ENCODE data around the gene NEK1.

The NEK1 gene

DNA sequence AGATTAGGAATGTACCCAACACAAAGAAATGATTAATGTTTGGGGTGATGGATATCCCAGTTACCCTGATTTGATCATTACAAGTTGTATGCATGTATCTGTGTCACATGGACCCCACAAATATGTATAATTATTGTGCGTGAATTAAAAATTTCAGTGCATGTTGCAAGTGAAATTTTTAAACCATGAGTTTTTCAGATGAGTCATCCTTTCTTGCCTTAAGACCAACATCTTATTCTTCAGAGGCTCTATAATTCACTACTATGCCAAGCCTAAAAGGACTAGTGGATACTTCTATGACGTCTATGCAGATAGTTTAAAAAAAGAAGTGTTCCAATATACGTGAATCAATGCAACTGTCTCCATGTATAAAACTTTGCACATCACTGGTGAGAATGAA is 228.7 kb downstream of the NEK1 start:
- Mint-ChIP-seq H3K4me1 (ENCODE audit: low read depth) (no peaks in the 10 kb centered on the region), H3K9me3 (peaks cover 21% of the 10 kb centered on the region), H3K36me3 (ENCODE audit: low read depth) (no peaks in the 10 kb centered on the region), H3K27me3 (no peaks in the 10 kb centered on the region), H3K4me3 (no peak overlapping the region), H3K27ac (no peak overlapping the region)
- no peak for DNase-seq

DNA sequence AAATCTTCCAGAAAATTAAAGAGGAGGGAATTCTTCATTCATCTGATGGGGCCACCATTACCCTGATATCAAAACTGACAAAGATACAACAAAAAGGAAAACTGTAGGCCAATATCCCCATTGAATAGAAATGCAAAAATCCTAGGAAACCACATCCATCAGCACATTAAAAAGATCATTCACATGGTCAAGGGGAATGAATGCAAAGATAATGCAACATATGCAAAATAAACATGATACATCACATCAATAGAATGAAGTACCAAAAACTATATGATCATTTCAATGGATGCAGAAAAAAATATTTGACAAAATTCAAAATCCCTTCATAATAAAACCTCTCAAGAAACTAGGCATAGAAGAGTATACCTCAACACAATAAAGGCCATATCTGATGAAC is 232.7 kb downstream of the NEK1 start:
- H3K4me1 Mint-ChIP-seq (ENCODE audit: low read depth): no peaks in the 10 kb centered on the region
- H3K27me3 Mint-ChIP-seq: no peaks in the 10 kb centered on the region
- H3K36me3 Mint-ChIP-seq (ENCODE audit: low read depth): no peaks in the 10 kb centered on the region
- H3K27ac Mint-ChIP-seq: no peak overlapping the region
- H3K9me3 Mint-ChIP-seq: peaks cover 43% of the 10 kb centered on the region
- H3K4me3 Mint-ChIP-seq: no peak overlapping the region
- no peak for DNase-seq

DNA sequence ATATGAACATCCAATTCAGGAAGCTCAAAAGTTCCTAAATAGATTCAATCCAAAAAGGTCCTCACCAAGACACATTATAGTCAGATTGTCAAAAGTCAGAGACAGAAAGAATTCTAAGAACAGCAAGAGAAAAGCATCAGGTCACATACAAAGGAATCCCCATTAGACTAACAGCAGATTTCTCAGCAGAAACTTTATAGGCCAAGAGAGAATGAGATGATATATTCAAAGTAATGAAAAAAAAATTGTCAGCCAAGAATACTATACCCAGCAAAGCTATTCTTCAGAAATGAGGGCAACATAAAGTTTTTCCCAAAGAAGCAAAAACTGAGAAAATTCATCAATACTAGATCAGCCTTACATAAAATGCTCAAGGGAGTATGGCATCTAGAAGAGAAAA is 235.0 kb downstream of the NEK1 start:
- Mint-ChIP-seq H3K27me3 (no peaks in the 10 kb centered on the region), H3K9me3 (peaks cover 44% of the 10 kb centered on the region), H3K4me3 (no peak overlapping the region), H3K27ac (no peak overlapping the region), H3K4me1 (ENCODE audit: low read depth) (no peaks in the 10 kb centered on the region), H3K36me3 (ENCODE audit: low read depth) (no peaks in the 10 kb centered on the region)
- DNase-seq: no peak

DNA sequence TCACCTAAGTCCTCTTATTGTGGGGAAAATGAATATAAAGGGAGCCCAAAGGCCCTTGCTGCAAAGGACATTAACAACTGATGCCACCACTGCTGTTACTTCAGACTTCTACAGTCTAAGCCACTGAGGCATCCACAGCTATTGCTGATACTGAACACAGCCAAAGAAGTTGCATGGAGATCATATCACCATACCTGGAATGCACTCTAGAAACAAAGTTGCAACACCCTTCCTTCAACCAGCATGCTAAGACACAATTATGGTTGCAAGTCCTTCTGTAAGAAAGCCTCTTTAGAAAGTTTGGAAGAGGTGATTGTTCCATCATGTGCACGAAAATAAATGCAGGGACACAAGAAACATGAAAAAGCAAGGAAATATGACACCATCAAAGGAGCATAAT is 236.0 kb downstream of the NEK1 start:
- H3K27me3 Mint-ChIP-seq: no peaks in the 10 kb centered on the region
- H3K9me3 Mint-ChIP-seq: peaks cover 38% of the 10 kb centered on the region
- H3K36me3 Mint-ChIP-seq (ENCODE audit: low read depth): no peaks in the 10 kb centered on the region
- H3K4me1 Mint-ChIP-seq (ENCODE audit: low read depth): no peaks in the 10 kb centered on the region
- no peak for DNase-seq
- no peak overlapping the region for H3K27ac Mint-ChIP-seq
- no peak overlapping the region for H3K4me3 Mint-ChIP-seq

DNA sequence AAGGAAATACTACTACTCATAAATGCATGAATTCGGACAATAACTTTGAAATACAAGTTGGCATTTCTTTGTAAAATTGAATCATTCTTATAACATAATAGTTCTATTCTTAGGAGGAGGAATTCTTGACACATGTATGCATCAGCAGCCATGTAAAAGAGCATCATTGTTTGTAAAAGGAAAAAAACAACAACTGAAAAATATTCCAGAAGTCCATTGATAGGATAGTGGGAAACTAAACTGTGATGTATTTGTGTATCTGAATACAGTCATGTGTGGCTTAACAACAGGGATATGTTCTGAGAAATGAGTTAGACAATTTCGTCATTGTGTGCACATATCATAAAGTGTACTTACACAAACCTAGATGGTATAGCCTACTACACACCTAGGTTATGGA is 239.6 kb downstream of the NEK1 start:
- H3K4me1 Mint-ChIP-seq (ENCODE audit: low read depth): no peaks in the 10 kb centered on the region
- no peak overlapping the region for H3K4me3 Mint-ChIP-seq
- H3K36me3 Mint-ChIP-seq (ENCODE audit: low read depth): no peaks in the 10 kb centered on the region
- DNase-seq: no peak
- no peaks in the 10 kb centered on the region for H3K27me3 Mint-ChIP-seq
- no peak overlapping the region for H3K27ac Mint-ChIP-seq
- H3K9me3 Mint-ChIP-seq: peaks cover 28% of the 10 kb centered on the region

DNA sequence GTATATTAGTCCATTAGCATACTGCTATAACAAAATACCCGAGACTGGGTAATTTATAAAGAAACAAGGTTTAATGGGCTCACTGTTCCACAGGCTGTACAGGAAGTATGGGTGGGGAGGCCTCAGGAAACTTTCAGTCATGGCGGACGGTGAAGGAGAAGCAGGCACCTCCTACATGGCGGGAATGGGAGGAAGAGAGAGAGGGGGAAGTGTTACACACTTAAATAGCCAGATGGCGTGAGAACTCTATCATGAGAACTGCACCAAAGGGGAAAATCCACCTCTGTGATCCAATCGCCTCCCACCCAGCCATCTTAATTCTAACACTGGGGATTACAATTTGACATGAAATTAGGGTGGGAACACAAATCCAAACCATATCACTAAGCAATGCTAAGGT is 242.7 kb downstream of the NEK1 start:
- no peaks in the 10 kb centered on the region for H3K4me1 Mint-ChIP-seq (ENCODE audit: low read depth)
- no peaks in the 10 kb centered on the region for H3K36me3 Mint-ChIP-seq (ENCODE audit: low read depth)
- H3K9me3 Mint-ChIP-seq: peaks cover under 1% of the 10 kb centered on the region
- no peaks in the 10 kb centered on the region for H3K27me3 Mint-ChIP-seq
- H3K4me3 Mint-ChIP-seq: no peak overlapping the region
- DNase-seq: no peak
- H3K27ac Mint-ChIP-seq: no peak overlapping the region

DNA sequence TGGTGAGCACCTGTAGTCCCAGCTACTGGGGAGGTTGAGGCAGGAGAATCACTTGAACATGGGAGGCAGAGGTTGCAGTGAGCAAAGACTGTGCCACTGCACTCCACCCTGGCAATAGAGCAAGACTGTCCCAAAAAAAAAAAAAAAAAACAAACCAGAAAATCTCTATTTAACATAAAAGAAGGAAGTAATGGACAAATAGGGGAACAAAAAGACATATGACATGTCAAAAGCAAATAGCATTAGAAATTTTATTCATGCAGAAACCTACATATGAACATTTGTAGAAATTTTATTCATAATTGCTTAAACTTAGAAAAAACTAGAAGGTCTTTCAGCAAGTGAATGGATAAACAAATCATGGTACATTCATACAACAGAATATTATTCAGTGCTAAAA is 244.6 kb downstream of the NEK1 start:
- Mint-ChIP-seq H3K27ac (no peak overlapping the region), H3K9me3 (no peaks in the 10 kb centered on the region), H3K4me3 (no peak overlapping the region), H3K36me3 (ENCODE audit: low read depth) (no peaks in the 10 kb centered on the region), H3K27me3 (peaks cover 2% of the 10 kb centered on the region), H3K4me1 (ENCODE audit: low read depth) (no peaks in the 10 kb centered on the region)
- no peak for DNase-seq

DNA sequence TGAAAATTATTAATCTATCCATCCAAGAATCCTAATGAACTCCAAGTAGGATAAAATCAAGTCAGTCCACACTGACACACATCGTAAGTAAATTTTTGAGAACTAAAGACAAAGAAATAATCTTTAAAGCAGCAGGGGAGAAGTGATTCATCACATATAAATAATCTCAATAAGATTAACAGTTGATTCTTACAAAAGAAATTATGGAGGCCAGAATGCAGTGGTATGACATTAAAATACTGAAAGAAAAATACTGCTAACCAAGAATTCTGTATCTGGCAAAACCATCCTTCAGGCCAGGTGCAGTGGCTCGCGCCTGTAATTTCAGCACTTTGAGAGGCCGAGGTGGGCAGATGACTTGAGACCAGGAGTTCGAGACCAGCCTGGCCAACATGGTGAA is 245.6 kb downstream of the NEK1 start:
- Mint-ChIP-seq H3K36me3 (ENCODE audit: low read depth) (no peaks in the 10 kb centered on the region), H3K9me3 (no peaks in the 10 kb centered on the region), H3K4me1 (ENCODE audit: low read depth) (no peaks in the 10 kb centered on the region), H3K27ac (no peak overlapping the region), H3K27me3 (peaks cover 6% of the 10 kb centered on the region), H3K4me3 (no peak overlapping the region)
- no peak for DNase-seq

DNA sequence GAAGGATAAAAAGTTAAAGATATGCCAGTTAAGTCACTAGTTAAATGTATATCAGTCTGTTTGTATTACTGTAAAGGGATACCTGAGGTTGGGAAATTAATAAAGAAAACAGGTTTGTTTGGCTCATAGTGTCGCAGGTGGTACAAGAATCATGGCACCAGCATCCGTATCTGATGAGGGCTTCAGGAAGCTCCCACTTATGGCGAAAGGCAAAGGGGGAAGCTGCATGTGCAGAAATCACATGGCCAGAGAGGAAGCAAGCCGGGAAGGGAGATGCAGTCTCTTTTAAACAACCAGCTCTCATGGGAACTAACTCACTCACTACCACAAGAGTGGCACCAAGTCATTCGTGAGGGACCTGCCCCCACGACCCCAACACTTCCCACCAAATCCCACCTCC is 249.8 kb downstream of the NEK1 start:
- Mint-ChIP-seq H3K4me3 (no peak overlapping the region), H3K27ac (no peak overlapping the region), H3K9me3 (no peaks in the 10 kb centered on the region), H3K36me3 (ENCODE audit: low read depth) (no peaks in the 10 kb centered on the region), H3K27me3 (peaks cover 6% of the 10 kb centered on the region), H3K4me1 (ENCODE audit: low read depth) (no peaks in the 10 kb centered on the region)
- no peak for DNase-seq

DNA sequence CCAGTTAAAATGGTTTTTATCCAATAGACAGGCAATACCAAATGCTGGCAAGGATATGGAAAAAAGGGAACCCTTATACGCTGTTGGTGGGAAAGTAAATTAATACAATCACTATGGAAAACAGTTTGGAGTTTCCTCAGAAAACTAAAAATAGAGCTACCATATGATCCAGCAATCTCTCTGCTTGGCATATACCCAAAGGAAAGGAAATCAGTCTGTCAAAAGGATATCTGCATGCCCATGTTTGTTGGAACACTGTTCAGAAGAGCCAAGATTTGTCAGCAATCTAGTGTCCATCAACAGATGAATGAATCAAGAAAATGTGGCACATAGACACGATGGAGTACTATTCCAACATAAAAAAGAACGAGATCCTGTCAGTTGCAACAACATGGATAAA is 250.6 kb downstream of the NEK1 start:
- Mint-ChIP-seq H3K27me3 (peaks cover 6% of the 10 kb centered on the region), H3K36me3 (ENCODE audit: low read depth) (no peaks in the 10 kb centered on the region), H3K9me3 (no peaks in the 10 kb centered on the region), H3K27ac (no peak overlapping the region), H3K4me3 (no peak overlapping the region), H3K4me1 (ENCODE audit: low read depth) (no peaks in the 10 kb centered on the region)
- no peak for DNase-seq

DNA sequence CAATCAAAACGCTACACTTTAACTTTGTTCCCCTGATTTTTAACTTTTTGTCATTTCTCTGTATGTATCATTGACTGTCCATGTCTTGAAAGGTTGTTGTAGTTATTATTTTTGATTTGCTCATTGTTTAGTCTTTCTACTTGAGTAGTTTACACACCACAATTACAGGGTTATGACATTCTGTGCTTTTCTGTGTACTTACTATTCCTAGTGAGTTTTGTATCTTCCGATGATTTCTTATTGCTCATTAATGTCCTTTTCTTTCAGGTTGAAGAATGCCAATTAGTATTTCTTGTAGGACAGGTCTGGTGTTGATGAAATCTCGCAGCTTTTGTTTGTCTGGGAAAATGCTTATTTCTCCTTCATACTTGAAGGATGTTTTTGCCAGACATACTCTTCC is 252.4 kb downstream of the NEK1 start:
- no peaks in the 10 kb centered on the region for H3K4me1 Mint-ChIP-seq (ENCODE audit: low read depth)
- H3K4me3 Mint-ChIP-seq: no peak overlapping the region
- H3K9me3 Mint-ChIP-seq: no peaks in the 10 kb centered on the region
- no peaks in the 10 kb centered on the region for H3K36me3 Mint-ChIP-seq (ENCODE audit: low read depth)
- peaks cover 6% of the 10 kb centered on the region for H3K27me3 Mint-ChIP-seq
- H3K27ac Mint-ChIP-seq: no peak overlapping the region
- no peak for DNase-seq

DNA sequence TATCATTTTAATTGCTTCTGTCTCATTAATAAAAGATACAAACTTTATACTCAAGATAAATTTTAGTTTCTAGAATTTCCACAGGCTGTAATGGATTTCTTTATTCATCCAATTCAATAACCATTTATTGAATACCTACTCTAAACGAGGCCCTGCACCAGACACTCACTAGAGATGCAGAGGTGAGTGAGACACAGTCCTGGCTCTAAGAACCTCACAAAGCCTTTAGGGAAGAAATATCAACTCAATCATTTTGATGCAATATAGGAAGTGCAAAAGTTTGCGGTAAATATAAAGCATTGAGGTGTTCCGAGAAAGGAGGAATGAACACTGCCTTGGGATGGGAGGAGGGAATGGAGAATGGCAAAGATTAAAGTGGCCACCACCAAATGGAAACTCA is 260.0 kb downstream of the NEK1 start:
- Mint-ChIP-seq H3K4me3 (no peak overlapping the region), H3K36me3 (ENCODE audit: low read depth) (no peaks in the 10 kb centered on the region), H3K4me1 (ENCODE audit: low read depth) (no peaks in the 10 kb centered on the region), H3K27ac (no peak overlapping the region), H3K27me3 (no peaks in the 10 kb centered on the region), H3K9me3 (no peaks in the 10 kb centered on the region)
- no peak for DNase-seq

DNA sequence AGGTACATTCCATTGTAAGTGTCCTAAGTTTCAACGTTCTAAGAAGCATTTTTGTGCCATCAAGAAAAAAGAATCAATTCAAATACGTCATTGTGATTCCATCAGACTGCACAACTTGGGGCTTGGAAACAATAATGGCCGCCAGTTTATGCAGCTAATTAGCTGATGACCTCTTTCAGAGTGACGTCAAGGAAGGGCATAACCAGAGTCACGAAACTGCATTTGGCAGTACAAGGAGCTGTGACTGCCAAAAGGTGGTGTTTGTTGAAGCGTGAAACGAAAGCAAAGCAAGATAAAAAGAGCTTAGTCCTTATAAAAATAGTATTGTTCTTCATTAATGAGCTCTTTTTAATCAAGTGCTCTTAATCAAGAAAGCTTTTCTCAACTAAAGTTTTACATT is 260.5 kb downstream of the NEK1 start:
- no peak for DNase-seq
- H3K4me1 Mint-ChIP-seq (ENCODE audit: low read depth): no peaks in the 10 kb centered on the region
- no peaks in the 10 kb centered on the region for H3K36me3 Mint-ChIP-seq (ENCODE audit: low read depth)
- no peaks in the 10 kb centered on the region for H3K9me3 Mint-ChIP-seq
- no peak overlapping the region for H3K4me3 Mint-ChIP-seq
- no peak overlapping the region for H3K27ac Mint-ChIP-seq
- H3K27me3 Mint-ChIP-seq: no peaks in the 10 kb centered on the region

DNA sequence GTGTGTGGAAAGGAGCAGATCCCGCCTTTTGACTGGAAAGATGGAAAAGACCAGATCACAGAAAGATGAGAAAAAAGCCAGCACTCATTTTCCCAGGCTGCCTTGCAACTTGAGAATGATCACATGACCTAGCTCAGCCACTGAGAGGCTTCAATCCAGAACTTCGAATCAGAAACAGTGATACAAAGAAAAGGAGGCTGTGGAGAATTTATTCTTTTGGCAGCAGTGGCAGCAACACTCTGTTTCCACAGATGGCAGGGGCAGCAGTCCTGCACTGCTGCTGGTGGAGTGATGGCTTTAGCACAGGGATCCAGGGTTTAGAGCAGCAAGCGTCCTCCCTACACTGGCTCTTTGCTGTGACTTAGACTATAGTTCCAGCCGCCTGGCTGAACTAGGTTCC is 263.8 kb downstream of the NEK1 start:
- DNase-seq: no peak
- no peaks in the 10 kb centered on the region for H3K36me3 Mint-ChIP-seq (ENCODE audit: low read depth)
- no peak overlapping the region for H3K4me3 Mint-ChIP-seq
- H3K9me3 Mint-ChIP-seq: no peaks in the 10 kb centered on the region
- H3K4me1 Mint-ChIP-seq (ENCODE audit: low read depth): no peaks in the 10 kb centered on the region
- H3K27ac Mint-ChIP-seq: no peak overlapping the region
- H3K27me3 Mint-ChIP-seq: no peaks in the 10 kb centered on the region

DNA sequence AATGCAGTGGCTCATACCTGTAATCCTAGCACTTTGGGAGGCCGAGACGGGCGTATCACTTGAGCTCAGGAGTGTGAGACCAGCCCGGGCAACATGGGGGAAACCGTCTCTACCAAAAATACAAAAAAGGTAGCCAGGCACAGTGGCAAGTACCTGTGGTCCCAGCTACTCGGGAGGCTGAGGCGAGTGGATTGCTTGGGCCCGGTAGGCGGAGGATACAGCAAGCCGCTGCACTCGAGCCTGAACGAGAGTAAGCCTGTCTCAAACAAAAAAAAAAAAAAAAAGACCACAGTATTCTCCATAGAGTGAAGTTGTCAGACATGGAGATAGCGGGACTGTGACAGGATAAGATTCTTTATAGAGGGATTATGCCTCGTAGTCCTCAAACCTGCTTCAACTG is 265.5 kb downstream of the NEK1 start:
- Mint-ChIP-seq H3K27ac (no peak overlapping the region), H3K27me3 (no peaks in the 10 kb centered on the region), H3K9me3 (no peaks in the 10 kb centered on the region), H3K4me3 (no peak overlapping the region), H3K36me3 (ENCODE audit: low read depth) (no peaks in the 10 kb centered on the region), H3K4me1 (ENCODE audit: low read depth) (no peaks in the 10 kb centered on the region)
- DNase-seq: no peak

DNA sequence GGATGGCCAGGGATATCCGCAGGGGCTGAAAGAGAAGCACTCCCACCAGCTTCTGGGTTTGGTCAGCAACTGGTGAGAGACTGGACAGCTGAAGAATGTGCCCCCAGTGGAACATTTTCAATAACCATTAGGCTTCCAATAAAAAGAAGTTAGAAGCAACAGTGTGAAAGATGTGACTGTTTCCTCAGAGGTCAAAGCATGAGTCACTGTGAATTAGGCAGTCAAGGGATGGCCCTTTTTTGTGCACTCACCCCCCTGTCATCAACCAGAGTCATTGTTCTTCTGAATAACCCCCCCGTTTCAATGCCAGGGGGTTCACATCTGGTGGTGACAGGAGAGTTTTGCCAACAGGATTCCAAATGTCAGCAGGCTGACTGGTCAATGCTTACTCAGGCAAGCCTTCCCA is 267.1 kb downstream of the NEK1 start:
- no peak for DNase-seq
- Mint-ChIP-seq H3K27me3 (no peaks in the 10 kb centered on the region), H3K27ac (no peak overlapping the region), H3K9me3 (no peaks in the 10 kb centered on the region), H3K4me1 (ENCODE audit: low read depth) (no peaks in the 10 kb centered on the region), H3K4me3 (no peak overlapping the region), H3K36me3 (ENCODE audit: low read depth) (no peaks in the 10 kb centered on the region)
